Prostate gland (tissue), 2 donors: Measurements from ENCODE around the gene OLA1. TPM values are rescaled to one million over a fixed set of nuclear protein-coding genes. Genes with fewer than 3 reads are reported as not detected.

Experiments used
- DNase-seq: peaks from one replicate; pipeline ENCODE4 v3.0.0-alpha.2; 2019; ENCODE audit warnings: low spot score
- H3K27ac ChIP-seq, 2 donors: fragments of 200-600 bp; sonication (generic); 2 replicates each; pipeline ENCODE4 v1.5.1; 2017 to 2019
- H3K27me3 ChIP-seq: fragments of 200-600 bp; sonication (generic); replicated peaks from 2 replicates; pipeline ENCODE4 v1.5.1; 2019; ENCODE audit not compliant: insufficient read depth
- H3K36me3 ChIP-seq, 2 donors: fragments of 200-600 bp; sonication (generic); 1 replicate in 1 of 2; 2 replicates in 1 of 2; pipeline versions ENCODE4 v1.5.1 to v1.8.1; 2017 to 2019
- H3K4me1 ChIP-seq: fragments of 200-600 bp; sonication (generic); replicated peaks from 2 replicates; pipeline ENCODE4 v1.5.1; 2019
- H3K4me3 ChIP-seq, 2 donors: fragments of 200-600 bp; sonication (generic); 2 replicates each; pipeline ENCODE4 v1.5.1; 2017 to 2019
- H3K9me3 ChIP-seq: fragments of 200-600 bp; sonication (generic); 2 replicates; pipeline ENCODE4 v1.5.1; 2017
- POLR2A ChIP-seq: fragments of 450-650 bp; IDR thresholded peaks from one replicate; pipeline ENCODE4 v1.6.1; 2016; ENCODE audit warnings: antibody characterized with exemption, mild to moderate bottlenecking
- POLR2AphosphoS5 ChIP-seq: sonication (generic); formaldehyde crosslinking; IDR thresholded peaks from one replicate; pipeline ENCODE4 v1.6.1; 2017; ENCODE audit warnings: antibody characterized with exemption
- WGBS: methylation state at CpG from one replicate; pipeline ENCODE4 v1.1.5; 2018; 5-methylcytosine and 5-hydroxymethylcytosine counted together
- intact Hi-C: fragments of 100-400 bp; cut with DNase I; formaldehyde crosslinking; loops from one replicate; pipeline ENCODE4 v1.14.2; 2022
- total RNA-seq, 2 donors: library from RNA; depleted of rRNA; stranded (reverse); fragments of >200 nt; gene quantifications; one replicate each; pipeline ENCODE4 v1.1.0, GENCODE V29; 2016
- TF ChIP-seq, protein P1 (sequence below), 4 experiments: fragments of 200-600 bp in 2 of 4; fragments of 450-650 bp in 2 of 4; sonication (generic) in 2 of 4; IDR thresholded peaks; 1 replicate in 3 of 4; 2 replicates in 1 of 4; pipeline ENCODE4 v1.5.1; 2016 to 2019; ENCODE audit warnings: antibody characterized with exemption in 4 of 4, mild to moderate bottlenecking in 2 of 4, moderate library complexity in 2 of 4

OLA1 gene
- total RNA-seq, 2 donors from 2014 or later = 40.9 to 43.9 TPM

DNA sequence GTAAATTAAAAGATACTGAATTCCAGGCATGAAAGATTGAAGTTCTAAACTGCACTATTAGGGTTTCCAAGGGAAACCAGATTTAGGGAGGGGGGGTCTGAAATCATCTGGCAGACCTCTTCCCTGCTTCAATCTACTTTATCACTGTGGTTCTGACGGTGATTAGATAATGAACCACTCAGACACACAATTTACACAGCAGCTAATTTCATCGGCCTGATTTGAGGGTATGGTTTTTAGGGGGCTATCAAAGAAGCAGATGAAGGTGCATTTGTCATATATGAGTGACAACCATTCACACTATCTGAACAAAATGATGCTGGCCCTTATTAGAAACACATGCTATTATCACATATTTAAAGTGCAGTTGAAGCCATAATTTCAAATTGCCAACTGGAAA lies 106.0 kb downstream of the OLA1 start:
- intact Hi-C loops = no loop called here
- TF ChIP-seq, protein P1, sequence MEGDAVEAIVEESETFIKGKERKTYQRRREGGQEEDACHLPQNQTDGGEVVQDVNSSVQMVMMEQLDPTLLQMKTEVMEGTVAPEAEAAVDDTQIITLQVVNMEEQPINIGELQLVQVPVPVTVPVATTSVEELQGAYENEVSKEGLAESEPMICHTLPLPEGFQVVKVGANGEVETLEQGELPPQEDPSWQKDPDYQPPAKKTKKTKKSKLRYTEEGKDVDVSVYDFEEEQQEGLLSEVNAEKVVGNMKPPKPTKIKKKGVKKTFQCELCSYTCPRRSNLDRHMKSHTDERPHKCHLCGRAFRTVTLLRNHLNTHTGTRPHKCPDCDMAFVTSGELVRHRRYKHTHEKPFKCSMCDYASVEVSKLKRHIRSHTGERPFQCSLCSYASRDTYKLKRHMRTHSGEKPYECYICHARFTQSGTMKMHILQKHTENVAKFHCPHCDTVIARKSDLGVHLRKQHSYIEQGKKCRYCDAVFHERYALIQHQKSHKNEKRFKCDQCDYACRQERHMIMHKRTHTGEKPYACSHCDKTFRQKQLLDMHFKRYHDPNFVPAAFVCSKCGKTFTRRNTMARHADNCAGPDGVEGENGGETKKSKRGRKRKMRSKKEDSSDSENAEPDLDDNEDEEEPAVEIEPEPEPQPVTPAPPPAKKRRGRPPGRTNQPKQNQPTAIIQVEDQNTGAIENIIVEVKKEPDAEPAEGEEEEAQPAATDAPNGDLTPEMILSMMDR (IDR thresholded peaks at IDR 0.05) = no peak
- TF ChIP-seq POLR2A (no peak), POLR2AphosphoS5 (no peak)
- WGBS = 88% methylated on average over 2 of the region's 2 CpGs

DNA sequence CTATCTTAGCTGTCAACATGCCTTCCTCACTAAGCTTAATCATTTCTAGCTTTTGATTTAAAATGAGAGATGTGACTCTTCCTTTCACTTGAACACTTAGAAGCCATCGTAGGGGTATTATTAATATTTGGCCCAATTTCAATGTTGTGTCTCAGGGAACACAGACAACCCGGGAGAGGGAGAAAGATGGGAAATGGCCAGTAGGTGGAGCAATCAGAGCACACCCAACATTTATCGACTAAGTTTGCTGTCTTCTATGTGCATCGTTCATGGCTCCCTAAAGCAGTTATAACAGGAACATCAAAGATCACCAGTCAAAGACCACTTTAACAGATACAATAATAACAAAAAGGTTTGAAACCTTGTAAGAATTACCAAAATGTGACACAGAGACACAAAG lies 110.2 kb downstream of the OLA1 start:
- H3K9me3 ChIP-seq = no peaks in the 10 kb centered on the region
- no peaks in the 10 kb centered on the region for H3K36me3 ChIP-seq
- intact Hi-C loops = no loop called here
- no peaks in the 10 kb centered on the region for H3K4me1 ChIP-seq
- no peaks in the 10 kb centered on the region for H3K27me3 ChIP-seq
- no peak overlapping the region for H3K27ac ChIP-seq
- no peak for DNase-seq
- no peak overlapping the region for H3K4me3 ChIP-seq
- TF ChIP-seq POLR2A = no peak
- TF ChIP-seq, protein P1 (IDR thresholded peaks at IDR 0.05) = no peak
- WGBS = 75% methylated on average over 4 of the region's 4 CpGs

More for the DNA sequence above, 106.0 kb downstream of the OLA1 start:
- H3K36me3 ChIP-seq = no peaks in the 10 kb centered on the region
- H3K27ac ChIP-seq = no peak overlapping the region
- no peaks in the 10 kb centered on the region for H3K4me1 ChIP-seq
- no peak overlapping the region for H3K4me3 ChIP-seq
- DNase-seq = no peak
- no peaks in the 10 kb centered on the region for H3K9me3 ChIP-seq
- no peaks in the 10 kb centered on the region for H3K27me3 ChIP-seq

DNA sequence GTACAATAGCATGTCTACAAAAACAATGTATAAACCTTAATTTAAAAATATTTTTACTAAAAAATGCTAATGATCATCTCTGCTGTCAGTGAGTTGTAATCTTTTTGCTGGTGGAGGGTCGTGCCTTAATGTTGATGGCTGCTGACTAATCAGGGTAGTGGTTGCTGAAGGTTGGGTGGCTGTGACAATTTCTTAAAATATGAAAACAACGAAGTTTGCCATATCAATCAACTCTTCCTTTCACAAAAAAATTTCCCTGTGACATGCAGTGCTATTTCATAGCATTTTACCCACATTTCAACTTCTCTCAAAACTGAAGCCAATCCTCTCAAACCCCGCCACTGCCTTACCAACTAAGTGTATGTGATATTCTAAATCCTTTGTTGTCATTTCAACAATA lies 112.4 kb downstream of the OLA1 start:
- no peaks in the 10 kb centered on the region for H3K36me3 ChIP-seq
- TF ChIP-seq, protein P1 (IDR thresholded peaks at IDR 0.05) = no peak
- TF ChIP-seq POLR2AphosphoS5 (no peak), POLR2A (no peak)
- intact Hi-C loops = no loop called here
- H3K4me1 ChIP-seq = no peaks in the 10 kb centered on the region
- WGBS = 93% methylated on average over 3 of the region's 3 CpGs
- no peak overlapping the region for H3K27ac ChIP-seq
- H3K4me3 ChIP-seq = no peak overlapping the region
- H3K9me3 ChIP-seq = no peaks in the 10 kb centered on the region
- H3K27me3 ChIP-seq = no peaks in the 10 kb centered on the region
- DNase-seq = no peak

DNA sequence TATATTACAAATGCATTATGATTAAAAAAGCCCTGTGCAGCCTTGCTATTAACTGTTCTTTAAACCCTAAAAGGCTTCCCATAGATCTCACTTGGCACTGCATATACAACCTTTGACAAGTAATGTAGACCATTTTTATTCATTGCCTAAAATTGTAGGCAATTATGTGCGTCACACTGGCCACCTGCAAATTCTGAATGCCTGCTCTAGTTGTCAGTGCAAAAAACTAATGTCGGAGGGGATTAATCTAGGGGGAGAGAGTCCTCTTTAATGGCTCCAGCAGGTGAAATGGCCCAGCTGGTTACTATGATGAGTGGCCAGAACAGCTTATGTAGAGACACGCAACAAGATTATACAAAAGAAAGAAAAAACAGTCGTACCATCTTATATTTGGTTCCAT lies 123.2 kb downstream of the OLA1 start:
- Histone ChIP-seq H3K27ac (no peak overlapping the region), H3K9me3 (no peaks in the 10 kb centered on the region), H3K4me1 (no peaks in the 10 kb centered on the region), H3K4me3 (no peak overlapping the region), H3K36me3 (no peaks in the 10 kb centered on the region), H3K27me3 (no peaks in the 10 kb centered on the region)
- TF ChIP-seq POLR2A (no peak), POLR2AphosphoS5 (no peak)
- TF ChIP-seq, protein P1 (IDR thresholded peaks at IDR 0.05) = no peak
- 94% methylated on average over 4 of the region's 4 CpGs for WGBS
- intact Hi-C loops = no loop called here
- no peak for DNase-seq

DNA sequence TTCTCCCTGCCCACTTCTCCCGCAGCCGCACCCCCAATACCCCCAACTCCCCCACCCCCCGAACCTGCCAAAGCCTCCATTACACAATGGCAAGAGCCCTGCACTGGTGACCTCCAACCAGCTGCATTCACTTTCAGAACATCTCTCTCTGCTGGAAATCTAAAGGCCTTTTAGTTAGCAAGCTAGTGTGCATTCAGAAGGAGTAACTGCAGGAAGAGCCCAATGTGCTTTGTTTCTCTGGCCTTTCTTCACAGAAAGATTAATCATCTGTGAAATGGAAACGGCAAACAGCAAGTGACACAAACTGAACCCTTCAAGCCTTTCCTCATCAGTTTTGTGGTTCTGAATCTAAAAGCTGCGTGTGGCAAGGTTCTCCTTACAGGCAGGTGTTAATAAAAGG lies 124.2 kb downstream of the OLA1 start:
- Histone ChIP-seq H3K4me3 (no peak overlapping the region), H3K4me1 (no peaks in the 10 kb centered on the region), H3K36me3 (no peaks in the 10 kb centered on the region), H3K9me3 (no peaks in the 10 kb centered on the region), H3K27me3 (no peaks in the 10 kb centered on the region), H3K27ac (no peak overlapping the region)
- 81% methylated on average over 5 of the region's 5 CpGs for WGBS
- intact Hi-C loops = no loop called here
- DNase-seq = no peak
- TF ChIP-seq, protein P1 (IDR thresholded peaks at IDR 0.05) = no peak
- TF ChIP-seq POLR2A = no peak
- no peak for TF ChIP-seq POLR2AphosphoS5
